DMS79 (cell line): ENCODE results near the gene STK16.
A peak's percentile ranks its signal among the peaks of the same experiment; 100 is the strongest.

Experiments used
- DNase-seq: peaks from one replicate; lab custom pipeline; 2025; lab: John Stamatoyannopoulos, UW

The STK16 gene

DNA sequence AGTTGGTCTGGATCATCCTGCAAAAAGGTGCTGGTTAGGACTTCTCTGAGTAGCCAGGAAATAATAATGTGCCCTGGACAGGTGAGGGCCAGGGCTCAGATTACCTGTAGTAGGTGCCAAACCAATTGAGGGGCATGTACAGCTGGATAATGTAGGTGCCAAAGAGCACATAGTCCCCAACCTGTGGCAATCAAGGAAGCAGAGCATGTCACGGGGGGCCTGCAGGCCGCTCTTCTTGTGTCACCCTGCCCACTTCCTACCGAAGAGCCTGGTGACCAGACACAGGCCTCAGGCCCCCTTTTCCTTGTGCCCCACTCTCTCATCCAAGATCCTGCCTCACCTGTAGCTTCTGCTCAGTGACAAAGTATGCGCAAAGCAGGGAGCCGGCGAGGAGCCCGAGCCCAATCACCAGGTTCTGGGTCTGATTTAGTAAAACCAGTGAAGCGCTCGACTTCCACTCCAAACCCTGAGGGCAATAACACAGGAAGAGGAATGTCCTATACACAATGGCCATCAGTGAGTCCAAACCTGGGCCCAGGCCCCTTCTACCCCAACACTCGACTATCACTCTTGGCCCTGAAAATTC is 31.7 kb upstream of the STK16 start:
- DNase-seq = no peak

DNA sequence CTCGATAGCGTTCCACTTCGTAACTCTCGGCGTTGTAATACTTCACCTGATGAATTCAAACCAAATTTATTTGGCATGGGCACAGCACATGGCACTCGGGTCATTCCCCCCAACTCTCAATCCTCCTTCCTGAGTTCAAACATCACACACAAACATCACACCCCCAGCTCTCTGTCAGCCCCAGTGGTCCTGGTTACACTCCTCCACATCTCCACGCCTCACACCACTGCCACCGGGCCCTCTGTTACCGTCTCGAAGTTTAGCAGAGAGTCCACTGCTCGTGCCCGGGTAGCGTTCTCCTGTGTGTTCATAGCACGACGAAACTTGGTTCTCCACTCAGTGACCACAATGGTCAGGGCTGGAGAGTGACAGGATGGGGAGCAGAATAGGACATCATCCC is 31.1 kb upstream of the STK16 start:
- DNase-seq = no peak

DNA sequence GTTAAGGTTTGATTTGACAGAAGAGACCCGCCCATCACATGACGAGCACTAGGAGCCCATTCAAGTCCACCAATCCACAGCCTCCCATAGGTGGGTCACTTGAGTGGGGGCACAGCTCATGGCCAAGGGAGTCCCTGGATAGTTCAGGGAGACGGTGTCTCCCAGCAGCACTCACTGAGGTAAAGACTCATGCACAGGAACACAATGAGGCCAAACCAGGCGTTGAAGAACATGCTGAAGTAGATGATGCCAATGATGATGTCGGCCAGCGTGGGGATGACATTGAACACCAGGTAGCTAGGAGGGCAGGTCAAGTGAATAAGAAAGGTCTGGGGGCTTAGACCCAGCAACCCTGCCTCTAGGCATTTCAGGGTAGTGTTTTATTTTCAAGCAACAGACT is 30.5 kb upstream of the STK16 start:
- no peak for DNase-seq

DNA sequence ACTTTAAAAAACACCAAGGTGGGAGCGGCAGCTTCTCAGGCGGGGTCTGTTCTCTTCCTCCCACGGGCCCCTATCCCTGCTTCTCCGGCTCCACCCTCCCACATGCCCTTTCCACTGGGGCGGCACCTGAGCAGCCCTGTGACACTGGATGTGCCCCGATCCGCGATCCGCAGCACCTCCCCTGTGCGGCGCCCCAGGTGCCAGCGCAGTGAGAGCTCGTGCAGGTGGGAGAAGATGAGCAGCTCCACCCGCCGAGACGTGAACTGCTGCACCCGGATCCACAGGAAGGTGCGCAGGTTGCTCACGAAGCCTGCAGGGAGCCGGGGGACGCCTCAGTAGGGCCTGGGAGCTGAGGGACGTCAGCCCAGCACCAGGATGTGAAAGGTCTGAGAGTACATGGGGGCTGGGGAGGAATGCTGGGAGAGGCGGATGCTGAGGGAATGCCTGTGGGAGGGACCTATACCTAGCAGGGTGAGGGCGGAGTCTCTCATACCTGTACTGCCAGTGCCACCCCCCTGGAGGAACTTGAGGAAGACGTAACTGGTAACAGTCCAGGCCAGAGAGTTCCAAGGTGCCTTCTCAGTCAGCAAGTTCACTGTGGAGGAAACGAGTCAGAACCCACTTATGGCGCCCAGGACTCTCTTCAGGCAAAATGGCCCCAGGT is 29.3 kb upstream of the STK16 start:
- no peak for DNase-seq

DNA sequence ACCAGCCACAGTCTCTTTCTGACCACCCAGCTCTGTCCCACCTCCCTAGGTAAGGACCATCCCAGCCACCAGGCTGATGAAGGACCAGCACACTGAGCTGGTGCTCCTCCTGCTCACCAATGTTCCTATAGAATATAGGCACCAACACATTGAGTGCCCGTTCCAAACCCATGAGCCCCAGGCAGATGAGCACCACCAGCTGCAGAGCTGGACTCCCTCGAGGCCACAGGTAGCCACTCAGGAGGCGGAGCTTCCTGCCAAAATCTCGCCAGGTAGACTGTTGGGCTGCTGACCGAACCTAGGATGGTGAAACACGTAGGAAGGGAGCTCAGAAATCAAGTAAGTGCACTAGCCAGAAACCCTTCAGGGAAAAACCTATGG is 28.8 kb upstream of the STK16 start:
- DNase-seq = no peak

DNA sequence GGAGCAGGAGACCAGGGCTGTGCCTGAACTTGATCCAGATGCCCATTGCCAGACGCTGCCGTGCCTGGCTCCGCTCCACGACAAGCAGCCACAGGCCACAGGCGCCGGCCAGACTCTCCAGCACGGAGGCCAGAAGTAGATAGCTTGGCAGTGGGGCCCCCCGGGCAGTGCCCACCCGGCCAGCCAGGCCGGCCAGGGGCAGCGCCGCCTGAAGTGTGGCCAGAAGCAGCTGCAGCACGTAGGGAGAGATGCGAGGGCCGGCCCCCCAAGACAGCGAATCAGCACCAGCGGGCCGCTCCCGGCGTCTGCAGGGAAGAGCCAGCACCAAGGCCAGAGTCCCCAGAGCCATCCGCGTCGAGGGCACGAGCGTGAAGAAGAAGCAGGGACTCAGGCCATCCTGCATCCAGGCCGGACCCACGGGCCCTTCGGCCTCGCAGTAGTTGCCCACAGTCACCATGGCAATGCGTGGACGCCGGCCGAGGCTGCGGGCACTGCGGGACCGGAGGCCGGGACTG is 27.0 kb upstream of the STK16 start:
- peak; percentile 46 for DNase-seq

DNA sequence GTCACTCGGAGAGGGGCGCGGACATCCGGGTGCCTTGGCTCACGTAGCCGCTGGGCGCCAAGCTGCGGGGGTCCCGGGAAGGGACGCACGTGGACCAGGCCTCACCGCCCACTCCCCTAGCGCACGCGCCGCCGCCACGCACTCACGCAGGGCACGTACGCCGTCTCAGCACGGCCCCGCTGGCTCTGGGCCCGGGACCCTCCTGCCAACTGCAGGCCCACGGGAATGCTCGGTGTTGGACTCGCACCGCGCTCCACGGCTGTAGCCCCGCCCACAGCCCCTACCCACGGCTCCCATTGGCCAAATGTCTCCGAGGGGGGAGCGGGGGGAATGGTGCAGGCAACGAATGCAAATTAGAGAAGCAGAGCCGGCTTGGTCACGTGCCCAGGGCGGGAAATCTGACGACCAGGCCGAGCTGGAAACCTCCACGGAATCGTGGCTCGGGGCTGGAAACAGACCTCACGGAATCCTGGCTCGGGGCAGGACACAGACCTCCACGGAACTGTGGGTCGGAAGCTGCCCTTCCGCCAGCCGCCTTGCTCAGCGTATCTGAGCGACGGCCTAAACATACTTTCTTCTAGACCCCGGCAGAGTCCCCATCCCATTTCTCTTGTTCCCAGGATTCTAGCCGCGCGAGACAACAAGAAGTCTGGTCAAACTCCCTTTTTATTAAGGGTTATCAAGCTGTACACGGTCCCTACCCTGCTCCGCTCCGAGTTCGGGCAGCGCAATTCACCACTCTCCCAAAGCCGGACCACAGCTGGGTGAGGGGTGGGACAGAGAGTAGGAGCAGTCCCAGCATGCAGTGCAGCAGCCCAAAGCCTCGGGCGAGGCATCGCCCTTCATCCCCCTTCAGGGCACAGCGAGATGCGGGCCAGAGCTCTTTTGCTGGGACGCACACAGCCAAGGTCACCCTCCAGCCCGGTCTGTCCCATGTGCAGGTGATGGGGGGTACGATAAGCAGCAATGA is 26.3 kb upstream of the STK16 start, which contains the start of gene ABCB6:
ABCB6 (minus strand) TSS at position 227 of the 970 bp plus-strand sequence. CDS start 285 bp downstream, outside the sequence.
- peak; percentile 92 for DNase-seq

DNA sequence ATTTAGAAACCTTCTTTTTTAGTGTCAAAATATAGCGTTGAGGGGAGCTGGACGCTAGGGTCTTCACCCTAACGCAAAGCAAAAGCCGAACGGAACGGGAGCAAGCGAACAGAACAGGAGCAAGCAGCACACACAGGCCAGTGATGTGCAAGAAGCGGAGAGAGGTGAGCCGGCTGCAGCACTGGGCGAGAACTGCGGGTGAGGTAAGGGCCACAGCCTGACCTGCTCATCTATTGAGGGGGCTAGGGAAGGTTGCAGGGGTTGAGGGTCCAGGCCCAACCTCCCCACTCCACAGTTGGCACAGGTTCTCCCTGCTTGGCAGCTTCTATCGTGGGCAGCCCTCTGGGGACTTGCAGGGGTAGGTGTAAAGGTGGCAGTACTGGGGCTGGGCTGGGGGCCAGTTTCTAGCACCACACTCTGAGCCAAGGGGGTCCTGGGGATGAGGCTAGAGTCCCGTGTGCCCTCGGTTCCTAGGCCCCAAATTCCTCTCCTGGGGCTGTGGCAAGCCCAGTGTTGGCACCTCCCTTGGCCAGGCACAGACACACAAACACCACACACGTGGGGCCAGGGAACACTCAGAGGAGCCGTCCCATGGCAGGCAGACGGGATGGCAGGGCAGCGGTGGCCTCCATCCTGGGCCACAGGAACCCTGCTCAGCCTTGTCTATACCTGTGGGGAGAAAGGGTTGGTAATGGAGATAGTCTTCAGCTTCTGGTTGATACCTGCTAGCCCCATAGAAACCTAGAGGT is 25.3 kb upstream of the STK16 start:
- no peak for DNase-seq

DNA sequence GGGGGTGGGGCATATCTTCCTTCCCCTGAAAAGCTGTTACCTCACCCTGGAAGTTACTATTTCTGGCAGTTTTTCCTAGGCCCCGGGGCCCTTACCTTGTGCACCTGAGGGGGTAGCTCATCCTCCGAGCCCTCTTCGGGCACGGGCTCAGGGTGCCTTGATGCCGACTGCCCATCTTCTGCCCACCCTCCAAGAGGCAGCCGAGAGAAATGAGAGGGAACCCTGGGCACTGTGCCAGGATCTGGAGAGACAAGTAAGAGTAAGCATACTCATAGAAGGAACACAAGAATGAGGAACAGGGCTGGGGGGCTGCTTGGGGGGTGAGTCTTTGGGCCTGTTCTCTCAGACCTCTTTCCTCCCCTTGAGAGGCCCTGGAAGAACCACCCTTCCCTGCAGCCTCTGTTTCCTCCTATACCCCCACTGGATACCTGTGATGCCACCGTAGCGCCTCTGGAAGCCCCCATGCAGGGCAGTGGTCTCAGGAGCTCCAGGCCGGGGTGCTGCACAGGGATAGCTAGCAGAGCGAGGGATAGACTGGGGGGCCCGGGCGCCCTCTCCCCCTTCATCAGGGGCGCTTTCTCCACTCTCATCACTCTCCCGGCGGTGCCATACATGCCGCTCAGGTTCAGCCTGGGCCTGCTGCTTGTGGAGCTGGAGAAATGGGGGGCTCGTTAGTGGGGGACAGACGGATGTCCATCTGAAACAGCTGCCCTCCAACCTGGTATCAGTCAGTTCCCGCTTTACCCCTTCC is 24.5 kb upstream of the STK16 start:
- no peak for DNase-seq

DNA sequence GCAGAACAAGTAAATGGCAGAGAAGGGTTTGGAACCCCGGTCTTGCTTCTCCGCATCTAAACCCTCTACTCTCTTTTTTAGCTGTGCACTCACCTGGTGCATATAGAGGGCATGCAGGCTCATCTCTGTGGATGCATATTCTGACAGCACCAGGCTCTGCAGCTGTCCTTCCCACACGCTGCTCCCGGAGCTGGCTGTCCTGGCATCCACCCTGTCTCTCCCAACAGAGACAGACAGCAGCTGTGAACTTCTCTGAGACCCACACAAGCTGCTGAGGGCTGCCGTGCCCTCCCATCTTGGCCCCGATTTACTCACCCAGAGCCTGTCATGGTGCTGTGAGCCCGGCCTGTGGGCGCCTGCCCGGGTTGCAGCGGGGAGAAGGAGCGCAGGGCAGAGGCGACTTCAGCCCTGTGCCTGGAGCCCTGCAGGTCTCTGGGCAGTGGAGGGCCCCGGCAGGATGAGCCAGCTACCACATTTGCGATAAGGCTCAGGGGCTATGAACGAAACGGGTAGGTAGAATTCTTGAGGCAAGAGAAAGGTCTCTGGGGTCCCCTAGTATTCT is 23.2 kb upstream of the STK16 start:
- no peak for DNase-seq

DNA sequence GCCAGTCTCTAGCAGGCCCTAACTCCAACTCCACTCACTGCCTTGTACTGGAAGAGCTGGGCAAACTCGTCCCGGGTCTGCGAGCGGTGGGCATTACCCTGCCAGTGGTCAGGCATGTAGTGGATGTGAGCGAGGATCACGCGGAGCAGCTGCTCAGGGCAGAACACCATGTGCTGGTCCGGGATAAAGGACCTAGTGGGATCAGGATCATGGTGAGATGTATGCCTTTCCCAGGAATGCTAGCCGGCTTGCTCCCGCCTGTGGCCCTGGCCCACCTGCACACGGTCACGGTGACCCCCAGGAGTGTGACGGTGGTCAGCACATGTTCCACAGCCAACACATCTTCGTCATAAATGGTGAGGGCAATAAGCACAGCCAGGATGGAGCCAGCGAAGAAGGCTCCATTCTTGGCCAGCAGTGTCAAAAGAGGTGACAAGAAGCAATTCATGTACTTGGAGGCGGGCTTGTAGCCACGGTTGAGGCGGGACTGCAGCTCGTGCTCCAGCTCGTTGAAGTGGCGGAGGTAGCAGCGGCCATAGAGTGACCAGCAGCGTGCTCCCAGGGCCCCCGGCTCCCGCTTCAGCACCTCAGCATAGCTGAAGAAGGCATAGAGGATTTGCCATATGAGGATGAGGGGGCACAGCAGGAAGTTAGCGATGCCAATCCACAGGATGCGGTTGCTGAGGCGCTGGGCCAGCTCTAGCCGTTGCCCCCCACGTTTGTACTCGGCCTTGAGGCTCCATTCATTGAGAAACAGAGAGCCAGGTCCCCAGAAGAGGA is 21.3 kb upstream of the STK16 start:
- no peak for DNase-seq

DNA sequence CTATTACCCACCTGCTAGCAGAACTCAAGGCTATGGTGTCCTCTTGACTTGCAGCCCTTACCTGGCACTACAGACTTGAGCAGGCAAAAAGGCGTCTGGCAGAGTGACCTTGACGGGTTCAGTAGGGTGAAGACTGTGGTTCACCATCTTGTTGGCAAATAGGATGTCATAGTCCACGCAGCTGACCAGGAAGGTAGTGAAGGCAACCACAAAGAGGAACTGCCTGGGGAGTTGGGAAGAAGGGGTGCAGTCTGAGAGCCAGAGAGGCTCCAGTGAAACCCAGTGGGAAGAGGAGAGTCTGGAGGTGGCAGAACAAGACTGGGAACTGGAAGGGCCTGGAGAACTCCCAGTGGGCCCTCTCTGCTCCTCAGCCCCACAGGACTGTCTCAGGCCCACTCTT is 19.9 kb upstream of the STK16 start:
- DNase-seq = no peak

DNA sequence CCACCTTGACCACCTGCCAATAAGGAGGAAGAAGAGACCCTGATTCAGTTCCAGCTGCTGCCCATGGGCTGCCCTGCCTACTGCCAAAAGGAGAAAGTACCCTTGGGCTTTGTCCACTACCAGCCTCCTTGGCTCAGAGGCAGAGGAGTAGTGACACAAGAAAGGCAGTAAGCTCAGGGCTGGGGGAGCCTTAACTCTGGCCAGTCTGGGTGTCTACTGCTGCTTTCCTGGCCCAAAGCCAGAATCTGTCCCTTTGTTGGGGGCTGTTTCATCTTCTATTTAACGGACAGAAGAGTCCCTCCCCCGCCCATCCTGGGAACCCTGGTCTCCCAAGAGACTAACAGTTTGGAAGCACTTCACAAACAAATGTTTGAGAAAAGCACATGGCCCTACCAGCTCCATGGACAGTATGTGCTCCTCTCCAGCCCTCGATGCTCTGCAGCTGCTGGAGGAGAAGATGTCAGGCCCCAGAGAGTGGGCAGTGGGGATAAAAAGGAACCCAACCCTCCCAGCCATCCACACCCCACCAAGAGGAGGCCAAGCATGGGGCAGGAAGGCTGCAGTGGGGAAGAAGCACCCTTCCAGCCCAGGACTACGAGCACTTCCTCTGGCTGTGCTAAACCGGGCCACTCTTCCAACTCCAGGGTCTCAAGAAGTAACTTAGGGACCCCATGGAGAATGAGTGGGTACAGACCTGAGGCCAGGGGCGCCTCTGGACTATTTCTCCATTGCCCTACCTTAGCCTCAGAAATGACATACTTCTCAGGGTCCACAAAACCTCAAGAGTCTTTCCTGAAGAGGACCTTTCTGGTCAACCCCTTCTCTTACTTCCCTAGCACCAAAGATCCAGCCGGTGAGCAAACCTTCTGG is 17.0 kb upstream of the STK16 start:
- DNase-seq = no peak

DNA sequence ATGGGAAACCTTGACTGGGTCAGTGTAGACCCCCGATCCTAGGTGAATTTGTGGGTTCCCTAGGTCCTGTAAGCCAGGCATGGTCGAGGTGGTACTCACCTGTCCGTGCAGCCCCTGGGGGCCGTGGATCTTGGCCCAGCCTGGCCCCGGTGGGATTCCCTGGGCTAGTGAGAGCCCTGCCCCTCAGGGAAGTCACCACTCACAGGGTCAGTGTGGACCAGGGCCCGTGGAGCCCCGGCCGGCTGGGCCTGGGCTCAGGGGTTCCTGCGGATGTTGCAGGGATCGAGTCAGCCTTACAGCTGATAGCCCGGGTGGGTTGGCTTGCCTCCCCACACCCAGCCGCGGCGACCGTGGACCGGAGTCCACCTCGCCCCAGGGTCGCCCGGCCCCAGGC is 16.4 kb upstream of the STK16 start:
- DNase-seq = no peak

DNA sequence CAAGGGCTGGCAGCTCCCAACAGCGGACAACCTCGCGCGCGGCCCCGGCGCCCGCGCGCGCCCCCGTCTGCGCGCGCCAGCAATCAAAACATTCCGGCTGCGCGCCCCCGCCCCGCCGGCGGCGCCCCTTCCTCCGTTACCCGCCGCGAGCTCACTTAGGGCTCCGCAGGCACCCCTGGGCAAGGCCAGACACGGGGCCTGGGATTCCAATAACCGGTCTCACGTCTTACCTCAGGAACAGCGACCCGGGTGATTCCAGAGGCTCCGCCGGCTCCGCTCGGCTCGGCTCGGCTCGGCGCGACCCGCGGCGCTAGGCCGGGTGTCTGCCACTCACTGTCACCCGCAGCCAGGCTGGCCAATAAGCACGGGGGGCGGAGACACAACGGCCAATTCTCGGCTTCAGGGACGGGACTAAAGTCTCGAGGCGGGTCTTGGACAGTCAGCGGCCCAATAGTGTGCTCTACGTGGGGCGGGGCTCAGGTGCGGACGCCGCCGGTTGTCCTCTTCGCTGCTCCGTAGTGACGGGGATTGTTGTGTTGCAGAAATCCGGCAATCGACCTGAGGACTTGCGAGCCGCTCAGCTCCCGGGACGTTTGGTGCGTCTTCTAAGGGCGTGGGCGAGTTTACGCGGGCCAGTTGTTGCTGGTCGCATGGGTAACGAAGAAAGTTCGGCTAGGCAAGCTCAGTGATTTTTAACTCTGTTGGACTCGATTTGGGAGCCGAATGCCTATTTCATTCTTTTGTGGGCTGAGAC is 15.8 kb upstream of the STK16 start, which contains the start of the genes ANKZF1 and ATG9A:
ANKZF1 (plus strand) TSS at position 502 of the 754 bp plus-strand sequence. CDS start 452 bp downstream, outside the sequence.
ATG9A (minus strand) TSS at position 332 of the 754 bp plus-strand sequence. CDS start 1,612 bp downstream, outside the sequence.
- DNase-seq = peak; percentile 98

DNA sequence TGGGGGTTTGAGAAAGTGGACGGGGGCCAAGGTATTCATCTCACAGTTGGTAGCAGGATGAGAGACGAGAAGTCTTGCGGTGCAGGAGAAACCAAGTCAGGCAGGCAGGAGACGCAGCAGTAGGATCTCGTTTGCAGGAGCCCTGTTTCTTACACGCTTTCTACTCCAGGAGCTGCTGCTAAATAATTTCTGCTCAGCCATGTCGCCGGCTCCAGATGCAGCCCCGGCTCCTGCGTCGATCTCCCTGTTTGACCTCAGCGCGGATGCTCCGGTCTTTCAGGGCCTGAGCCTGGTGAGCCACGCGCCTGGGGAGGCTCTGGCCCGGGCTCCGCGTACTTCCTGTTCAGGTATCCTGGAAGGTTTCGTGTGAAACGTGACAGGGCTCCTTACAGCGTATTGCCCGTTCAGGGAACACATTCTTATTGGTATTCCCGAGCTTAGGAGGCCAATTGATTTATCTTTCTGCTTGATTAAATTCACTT is 15.2 kb upstream of the STK16 start:
- no peak for DNase-seq

DNA sequence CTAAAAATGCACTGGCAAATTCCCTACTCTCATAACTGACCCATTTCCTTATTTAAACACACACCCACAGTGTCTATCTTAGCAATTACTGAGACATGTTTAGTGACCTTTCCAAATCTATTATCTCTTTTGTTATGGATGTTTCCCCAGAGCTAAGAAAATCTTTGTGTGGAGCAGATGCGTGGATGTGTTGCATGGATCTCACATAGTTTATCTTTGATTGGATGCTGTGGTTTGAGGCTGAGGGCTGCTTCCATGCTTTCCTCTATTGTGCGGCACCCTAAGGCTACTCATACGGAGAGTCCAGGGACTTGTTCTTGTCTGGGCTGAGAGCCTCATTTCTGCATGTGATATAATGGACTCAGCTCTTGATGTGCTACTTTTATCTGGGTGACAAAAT is 10.9 kb upstream of the STK16 start:
- DNase-seq = no peak

DNA sequence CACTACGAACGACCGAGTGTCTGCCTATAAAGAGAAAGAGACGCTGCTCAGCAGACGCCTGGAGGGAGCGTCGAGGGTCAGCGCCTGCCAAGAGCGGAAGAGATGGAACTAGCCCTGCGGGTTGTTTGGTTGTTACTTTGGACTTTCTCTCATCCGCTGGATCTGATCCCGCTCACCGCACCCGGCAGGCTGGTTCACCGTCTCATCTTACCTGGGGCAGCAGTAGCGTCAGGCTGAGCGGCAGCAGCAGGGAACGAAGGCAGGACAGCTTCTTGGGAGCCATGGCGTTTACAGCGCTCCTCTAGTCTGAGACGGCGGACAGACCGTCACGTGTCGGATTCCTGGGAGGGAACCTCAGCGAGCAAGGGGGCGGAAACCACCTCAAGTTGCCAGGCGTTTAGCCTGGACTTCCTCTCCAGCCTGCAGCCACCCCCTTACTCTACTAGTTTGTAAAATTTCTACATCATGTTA is 2.0 kb upstream of the STK16 start:
- DNase-seq = no peak
